Tongue (tissue), 2 donors: ENCODE results near the gene EHMT1. TPM values are rescaled to one million over a fixed set of nuclear protein-coding genes. Genes with fewer than 3 reads are reported as not detected.

ENCODE experiments used
- DNase-seq: peaks from one replicate; pipeline ENCODE4 v3.0.0-alpha.2; 2015
- total RNA-seq: library from RNA; depleted of rRNA; stranded (reverse); fragments of >200 nt; gene quantifications from one replicate; pipeline ENCODE4 v1.2.3, GENCODE V29; 2014

The EHMT1 gene
- total RNA-seq, 1 donor from 2014 or later = 70.3 TPM

- no peak for DNase-seq
Measured at GRCh38 chr9:137829260-137829996, 210.6 kb downstream of the EHMT1 start.

DNA sequence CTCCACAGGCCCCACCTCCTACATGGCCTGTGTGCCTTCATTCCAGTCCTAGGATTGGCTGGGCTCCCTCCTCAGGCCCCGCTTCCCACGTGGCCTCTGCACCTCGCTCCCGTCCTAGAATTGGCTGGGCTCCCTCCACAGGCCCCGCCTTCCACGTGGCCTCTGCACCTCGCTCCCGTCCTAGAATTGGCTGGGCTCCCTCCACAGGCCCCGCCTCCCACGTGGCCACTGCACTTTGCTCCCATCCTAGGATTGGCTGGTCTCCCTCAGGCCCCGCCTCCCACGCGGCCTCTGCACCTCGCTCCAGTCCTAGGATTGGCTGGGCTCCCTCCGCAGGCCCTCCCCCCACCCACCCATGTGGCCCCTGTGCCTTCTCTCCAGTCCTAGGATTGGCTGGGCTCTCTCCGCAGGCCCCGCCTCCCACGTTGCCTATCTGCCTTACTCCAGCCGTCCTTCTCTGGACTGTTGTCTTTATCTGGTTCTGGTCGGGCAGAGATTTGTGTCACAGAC, 213.4 kb downstream of the EHMT1 start:
- no peak for DNase-seq

GRCh38 chr9:137832830-137833590, 214.2 kb downstream of the EHMT1 start:
- DNase-seq = no peak

- DNase-seq = no peak
Measured at GRCh38 chr9:137833721-137834613, 215.2 kb downstream of the EHMT1 start.

DNA sequence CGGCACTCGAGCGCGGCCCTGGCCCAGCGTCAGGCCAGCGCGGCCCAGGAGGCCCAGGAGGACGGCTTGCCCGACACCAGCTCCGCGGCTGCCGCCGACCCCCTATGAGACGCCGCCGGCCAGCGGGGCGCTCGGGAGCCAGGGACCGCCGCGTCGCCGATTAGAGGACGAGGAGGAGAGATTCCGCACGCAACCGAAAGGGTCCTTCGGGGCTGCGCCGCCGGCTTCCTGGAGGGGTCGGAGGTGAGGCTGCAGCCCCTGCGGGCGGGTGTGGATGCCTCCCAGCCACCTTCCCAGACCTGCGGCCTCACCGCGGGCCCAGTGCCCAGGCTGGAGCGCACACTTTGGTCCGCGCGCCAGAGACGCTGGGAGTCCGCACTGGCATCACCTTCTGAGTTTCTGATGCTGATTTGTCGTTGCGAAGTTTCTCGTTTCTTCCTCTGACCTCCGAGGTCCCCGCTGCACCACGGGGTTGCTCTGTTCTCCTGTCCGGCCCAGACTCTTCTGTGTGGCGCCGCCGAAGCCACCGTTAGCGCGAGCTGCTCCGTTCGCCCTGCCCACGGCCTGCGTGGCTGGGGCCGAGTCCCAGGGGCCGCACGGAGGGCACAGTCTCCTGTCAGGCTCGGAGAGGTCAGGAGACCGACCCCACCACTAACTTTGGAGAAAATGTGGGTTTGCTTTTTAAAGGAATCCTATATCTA, 216.2 kb downstream of the EHMT1 start:
- no peak for DNase-seq

GRCh38 chr9:137836151-137836830, 217.5 kb downstream of the EHMT1 start:
- DNase-seq = no peak

DNA sequence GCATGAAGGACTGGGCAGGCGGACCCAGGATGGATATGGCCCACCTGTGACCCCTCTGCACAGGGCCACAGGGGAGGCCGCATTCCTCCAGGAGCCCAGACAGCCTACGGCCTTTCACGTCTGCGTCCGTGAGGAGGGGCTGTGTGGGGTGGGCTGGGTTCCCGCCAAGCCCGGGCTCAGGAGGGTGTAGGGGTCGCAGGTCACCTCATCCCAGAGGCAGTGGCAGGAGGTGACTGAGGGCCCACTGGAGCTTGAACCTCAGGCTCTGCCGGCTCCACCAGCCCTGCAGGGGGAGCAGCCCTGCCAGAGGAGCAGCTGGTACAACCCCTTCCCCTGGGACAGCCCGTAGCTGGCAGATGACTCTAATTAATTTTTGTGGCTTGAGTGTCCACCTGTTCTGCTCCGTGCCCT, 218.0 kb downstream of the EHMT1 start:
- peak; percentile 49 for DNase-seq

DNA sequence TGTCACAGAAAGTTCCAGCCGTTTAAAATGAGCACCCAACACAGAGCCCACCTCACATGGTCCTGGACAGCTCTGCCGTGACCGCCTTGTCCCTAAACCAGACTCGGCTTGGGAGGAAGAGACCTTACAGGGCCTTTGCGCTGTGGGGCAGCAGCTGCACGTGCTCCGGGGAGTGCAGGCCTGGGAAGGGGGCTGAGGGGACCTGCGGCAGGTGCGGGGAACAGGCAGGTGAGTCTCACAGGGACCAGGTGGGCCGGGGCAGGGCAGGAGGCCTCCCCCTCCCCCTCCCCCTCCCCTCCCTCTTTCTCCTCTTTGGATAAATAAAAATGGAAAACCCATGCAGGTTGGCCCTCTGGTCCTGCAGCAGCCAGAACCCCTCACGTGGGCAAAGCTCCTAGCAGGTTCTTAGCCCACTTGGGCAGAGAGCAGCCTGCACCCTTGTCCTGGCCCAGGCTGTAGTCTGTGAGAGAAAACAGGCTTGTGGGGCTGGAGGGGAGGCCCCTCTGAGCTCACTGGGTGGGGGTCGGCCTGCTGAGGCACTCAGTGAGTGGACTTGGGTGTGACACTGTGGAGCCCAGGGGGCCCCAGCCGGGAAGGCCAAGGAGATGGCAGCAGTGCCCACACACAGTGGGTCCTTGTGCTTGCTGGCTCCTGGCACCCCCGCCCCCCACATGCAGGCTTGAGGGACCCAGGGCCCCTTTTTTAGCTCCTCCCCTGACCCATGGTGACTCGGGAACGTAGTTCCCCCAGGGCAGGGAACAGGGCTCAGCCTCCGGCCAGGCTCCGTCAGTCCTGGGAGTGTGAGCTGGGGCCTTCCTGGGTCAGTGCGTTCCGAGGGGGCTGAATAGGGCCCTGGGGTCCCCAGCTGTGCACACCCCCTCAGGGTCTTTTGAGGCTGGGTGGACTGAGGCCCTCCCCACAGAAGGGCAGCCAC, 218.8 kb downstream of the EHMT1 start:
- no peak for DNase-seq

GRCh38 chr9:137838576-137838975, 219.8 kb downstream of the EHMT1 start:
- DNase-seq = no peak

DNA sequence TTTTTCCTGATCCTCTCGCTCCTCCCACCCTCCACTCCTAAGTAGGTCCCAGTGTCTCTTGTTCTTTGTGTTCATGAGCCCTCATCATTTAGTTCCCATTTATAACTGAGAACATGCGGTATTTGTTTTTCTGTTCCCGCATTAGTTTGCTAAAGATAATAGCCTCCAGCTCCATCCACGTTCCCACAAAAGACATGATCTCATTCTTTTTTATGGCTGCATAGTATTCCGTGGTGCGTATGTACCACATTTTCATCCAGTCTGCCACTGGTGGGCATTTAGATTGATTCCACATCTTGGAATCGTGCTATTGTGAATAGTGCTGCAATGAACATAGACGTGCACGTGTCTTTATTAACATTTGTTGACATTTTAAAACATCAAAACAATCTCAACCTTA, 224.6 kb downstream of the EHMT1 start:
- no peak for DNase-seq

DNA sequence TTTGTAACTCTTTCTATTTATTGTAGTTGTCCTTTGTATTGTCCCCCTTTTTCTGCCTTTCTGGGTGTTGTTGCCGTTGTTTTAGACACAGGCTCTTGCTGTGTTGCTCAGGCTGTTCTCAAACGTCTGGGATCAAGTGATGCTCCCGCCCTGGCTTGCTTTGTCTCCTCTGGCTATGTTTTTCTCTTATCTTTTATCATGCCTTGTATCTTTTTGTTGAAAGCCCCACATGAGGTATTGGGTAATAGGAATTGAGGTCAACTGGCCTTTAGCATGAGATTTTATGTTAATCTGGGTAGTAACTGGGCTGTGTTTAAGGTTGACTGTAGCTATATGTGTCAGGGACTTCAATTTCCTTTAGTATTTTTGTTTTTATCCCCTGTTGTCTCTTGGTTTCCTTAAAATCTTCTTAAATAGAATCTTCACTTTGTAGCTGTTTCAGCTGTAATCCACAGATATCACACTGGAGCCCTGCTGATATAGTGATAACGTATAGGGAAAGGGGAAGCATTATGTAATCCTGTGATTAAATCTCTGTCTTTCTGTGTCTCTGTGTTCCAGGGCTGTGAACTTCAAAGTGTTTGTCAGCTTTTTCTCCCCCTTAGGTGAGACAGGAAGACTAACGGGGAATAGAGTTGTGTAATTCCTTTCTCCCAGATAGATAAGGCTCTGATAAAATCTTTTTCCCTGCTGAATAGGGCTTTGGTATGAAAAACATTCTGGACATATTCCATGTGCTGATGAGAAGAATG, 232.9 kb downstream of the EHMT1 start:
- no peak for DNase-seq

DNA sequence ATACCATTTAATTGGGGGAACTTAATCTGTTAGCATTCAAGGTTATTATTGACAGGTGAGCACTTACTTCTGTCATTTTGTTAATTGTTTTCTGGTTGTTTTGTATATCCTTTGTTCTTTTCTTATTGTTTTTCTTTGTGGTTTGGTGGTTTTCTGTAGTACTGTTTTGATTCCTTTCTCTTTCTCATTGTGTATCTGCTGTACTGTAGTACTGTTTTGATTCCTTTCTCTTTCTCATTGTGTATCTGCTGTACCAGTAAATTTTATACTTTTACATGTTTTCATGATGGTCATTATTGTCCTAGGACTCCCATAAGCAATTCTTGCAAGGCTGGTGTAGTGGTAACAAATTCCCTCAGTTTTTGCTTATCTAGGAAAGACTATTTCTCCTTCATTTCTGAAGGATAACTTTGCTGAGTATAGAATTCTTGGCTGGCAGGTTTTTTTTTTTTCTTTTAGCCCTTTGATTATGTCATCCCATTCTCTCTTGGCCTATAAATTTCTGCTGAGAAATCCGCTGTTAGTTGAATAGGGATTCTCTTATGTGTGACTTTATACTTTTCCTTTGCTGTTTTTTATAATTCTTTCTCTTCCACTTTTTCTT, 234.7 kb downstream of the EHMT1 start:
- no peak for DNase-seq

DNA sequence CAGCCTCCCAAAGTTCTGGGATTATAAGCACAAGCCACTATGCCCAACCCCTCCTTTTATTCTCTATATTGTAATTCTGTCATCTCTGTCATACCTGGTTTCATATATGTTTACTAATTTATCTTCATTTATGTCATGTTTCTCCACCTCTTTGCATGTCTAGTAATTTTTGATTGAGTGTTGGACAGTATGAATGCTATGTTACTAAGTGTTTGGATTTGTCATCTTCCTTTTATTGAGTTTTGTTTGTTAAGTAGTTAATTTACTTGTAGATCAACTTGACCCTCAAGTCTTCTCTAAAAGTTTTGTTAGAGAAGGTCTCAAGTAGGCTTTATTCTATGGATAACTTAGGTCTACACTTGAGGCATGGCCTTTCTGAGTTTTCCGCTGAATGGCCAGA, 241.6 kb downstream of the EHMT1 start:
- DNase-seq = no peak

- no peak for DNase-seq
Measured at GRCh38 chr9:137865581-137866145, 246.9 kb downstream of the EHMT1 start.

GRCh38 chr9:137866226-137867141, 247.7 kb downstream of the EHMT1 start:
- no peak for DNase-seq

- no peak for DNase-seq
Measured at GRCh38 chr9:137870432-137870831, 251.6 kb downstream of the EHMT1 start.

DNA sequence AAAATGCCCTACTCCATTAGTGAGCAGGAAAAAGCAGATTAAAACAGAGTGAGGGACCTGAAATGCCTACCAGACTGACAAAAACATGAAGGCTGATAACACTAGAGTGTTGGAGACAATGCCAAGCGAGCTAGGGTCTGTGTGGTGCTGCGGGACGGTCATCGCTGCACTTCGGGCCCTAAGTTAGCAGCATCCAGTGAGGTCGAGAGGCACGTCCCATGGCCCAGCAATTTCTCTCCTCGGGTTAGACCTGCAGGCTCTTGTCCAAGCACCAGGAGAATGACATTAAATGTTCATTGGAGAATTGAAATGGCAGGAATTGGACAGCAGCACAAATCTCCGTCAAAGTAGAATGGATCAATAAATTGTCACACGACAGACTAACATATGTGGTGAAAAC, 253.5 kb downstream of the EHMT1 start:
- DNase-seq = no peak
